Stimulated activated memory B cell treated with anti-CD40 and anti-IgM and Interleukin-4, amounts not matched to agents 10 μg/mL and 1 μg/mL and 100 μg/mL, for 72 hours (primary cell): ENCODE measurements around the gene RNF151.
"Not testable (repeated sequence)": the region's sequence is repeated elsewhere in the genome, so short reads cannot be mapped to it uniquely, and the experiment has no call there.

Experiments used
- ATAC-seq: fragments of 150-1000 bp; cut with Tn5 transposase; 2 replicates; pipeline ENCODE4 v1.10.0; 2021
- H3K27ac Mint-ChIP-seq: one replicate; pipeline ENCODE4 v1.8.0; 2022; ENCODE audit warnings: mild to moderate bottlenecking, mixed read lengths
- H3K27me3 Mint-ChIP-seq: one replicate; pipeline ENCODE4 v1.8.0; 2022; ENCODE audit warnings: mixed read lengths
- H3K36me3 Mint-ChIP-seq: one replicate; pipeline ENCODE4 v1.8.0; 2022; ENCODE audit warnings: mixed read lengths
- H3K4me1 Mint-ChIP-seq: one replicate; pipeline ENCODE4 v1.8.0; 2022; ENCODE audit warnings: mixed read lengths
- H3K4me3 Mint-ChIP-seq: one replicate; pipeline ENCODE4 v1.8.0; 2022; ENCODE audit warnings: mild to moderate bottlenecking, moderate library complexity, mixed read lengths
- H3K9me3 Mint-ChIP-seq: one replicate; pipeline ENCODE4 v1.8.0; 2022; ENCODE audit warnings: mixed read lengths

Gene RNF151

DNA sequence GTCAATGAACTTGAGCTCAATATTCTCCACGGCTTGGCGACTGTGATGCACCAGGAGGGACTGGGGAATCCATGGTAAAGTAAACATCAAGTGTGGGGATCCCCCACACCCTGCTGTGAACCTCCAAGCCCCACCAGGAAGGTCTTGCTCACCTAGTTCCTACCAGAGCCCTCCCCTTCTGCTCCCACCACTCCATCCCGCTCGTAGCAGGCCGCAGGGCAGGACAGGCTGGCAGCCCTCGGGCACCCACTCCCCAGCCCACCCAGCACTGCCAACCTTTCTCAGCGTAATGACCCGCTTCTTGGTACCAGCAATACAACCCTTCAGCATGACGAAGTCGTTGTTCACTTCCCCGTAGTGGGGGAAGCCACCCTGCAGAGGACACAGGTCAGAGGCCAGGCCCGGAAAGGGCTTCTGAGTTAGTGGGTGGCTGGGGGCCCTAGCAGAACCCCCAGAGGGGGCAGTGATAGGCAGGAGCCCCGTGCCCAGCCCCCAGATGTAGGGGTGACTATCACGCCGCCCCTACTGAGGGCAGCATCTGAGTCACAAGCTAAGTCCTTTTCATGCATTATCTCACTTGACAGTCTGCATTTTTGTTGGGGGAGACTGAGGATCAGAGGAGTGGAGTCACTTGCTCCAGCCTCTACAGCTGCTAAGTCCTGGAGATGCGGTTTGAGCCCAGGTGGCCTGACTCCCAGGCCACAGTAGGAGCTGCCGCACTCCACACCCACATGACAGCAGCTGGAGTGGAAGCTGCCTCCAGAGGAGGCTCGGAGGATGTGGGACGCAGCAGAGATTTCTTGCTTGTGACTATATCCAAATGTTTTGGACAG lies 20.9 kb upstream of the RNF151 start:
- no peak for ATAC-seq
- no peak overlapping the region for H3K27ac Mint-ChIP-seq
- no peak overlapping the region for H3K4me3 Mint-ChIP-seq
- no peaks in the 10 kb centered on the region for H3K36me3 Mint-ChIP-seq
- peaks cover 15% of the 10 kb centered on the region for H3K27me3 Mint-ChIP-seq
- H3K4me1 Mint-ChIP-seq: peaks cover 34% of the 10 kb centered on the region
- no peaks in the 10 kb centered on the region for H3K9me3 Mint-ChIP-seq

DNA sequence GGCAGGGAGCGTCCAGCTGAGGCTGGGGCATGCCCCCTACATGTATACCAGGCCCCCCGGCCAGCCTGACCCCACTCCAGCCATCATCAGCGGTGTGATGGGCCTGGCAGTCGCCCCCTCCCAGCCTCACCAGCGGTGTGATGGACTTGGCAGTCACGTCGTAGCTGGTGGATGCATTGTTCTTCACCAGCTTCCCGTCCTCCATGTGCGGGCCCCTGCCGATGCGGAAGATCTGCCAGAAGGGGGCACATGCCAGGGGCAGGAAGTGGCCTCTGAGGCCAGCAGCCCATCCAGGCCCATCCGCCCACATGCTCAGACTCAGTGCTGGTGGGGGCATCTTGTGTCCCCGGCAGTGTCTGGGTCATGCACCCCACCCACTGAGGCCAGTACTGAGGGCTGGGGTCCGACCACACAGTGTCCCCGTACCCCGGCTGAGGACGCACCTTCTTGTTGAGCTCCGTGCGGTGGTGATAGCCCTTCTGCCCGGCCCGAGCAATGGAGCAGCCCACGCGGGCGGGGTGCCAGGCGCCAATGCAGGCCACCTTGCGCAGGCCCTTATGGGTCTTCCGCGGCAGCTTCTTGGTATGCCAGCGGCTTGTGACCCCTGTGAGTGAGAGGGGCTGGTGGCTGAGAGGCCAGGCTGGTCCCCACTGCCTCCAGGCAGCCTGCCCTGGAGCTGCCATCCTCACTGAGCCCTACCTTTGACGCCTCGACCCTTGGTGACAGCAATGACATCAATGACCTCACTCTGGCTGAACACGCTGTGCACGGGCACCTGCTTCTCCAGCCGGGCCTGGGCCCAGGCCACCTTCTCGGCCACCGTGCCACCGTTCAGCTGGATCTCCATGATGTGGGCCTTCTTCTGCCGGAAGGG lies 19.9 kb upstream of the RNF151 start:
- ATAC-seq: no peak
- Mint-ChIP-seq H3K9me3 (no peaks in the 10 kb centered on the region), H3K4me3 (no peak overlapping the region), H3K36me3 (no peaks in the 10 kb centered on the region), H3K27me3 (peaks cover 15% of the 10 kb centered on the region), H3K27ac (no peak overlapping the region), H3K4me1 (peaks cover 27% of the 10 kb centered on the region)

DNA sequence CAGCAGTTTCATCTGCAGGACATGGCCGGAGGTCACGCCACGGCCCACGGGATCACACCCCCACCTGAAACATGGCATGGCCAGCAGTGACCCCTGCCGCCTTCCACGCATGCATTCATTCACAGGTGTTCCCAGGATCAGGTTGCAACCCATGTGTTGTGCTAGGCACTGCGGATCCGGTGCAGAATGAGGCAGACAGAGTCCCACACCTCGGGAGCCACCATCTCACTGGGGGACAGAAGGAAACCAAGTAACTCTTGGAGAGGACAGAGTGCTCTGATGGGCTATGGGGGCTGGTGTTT lies 19.3 kb upstream of the RNF151 start:
- H3K36me3 Mint-ChIP-seq: no peaks in the 10 kb centered on the region
- H3K27ac Mint-ChIP-seq: no peak overlapping the region
- ATAC-seq: no peak
- no peaks in the 10 kb centered on the region for H3K9me3 Mint-ChIP-seq
- H3K4me3 Mint-ChIP-seq: no peak overlapping the region
- peaks cover 15% of the 10 kb centered on the region for H3K27me3 Mint-ChIP-seq
- H3K4me1 Mint-ChIP-seq: peaks cover 22% of the 10 kb centered on the region

DNA sequence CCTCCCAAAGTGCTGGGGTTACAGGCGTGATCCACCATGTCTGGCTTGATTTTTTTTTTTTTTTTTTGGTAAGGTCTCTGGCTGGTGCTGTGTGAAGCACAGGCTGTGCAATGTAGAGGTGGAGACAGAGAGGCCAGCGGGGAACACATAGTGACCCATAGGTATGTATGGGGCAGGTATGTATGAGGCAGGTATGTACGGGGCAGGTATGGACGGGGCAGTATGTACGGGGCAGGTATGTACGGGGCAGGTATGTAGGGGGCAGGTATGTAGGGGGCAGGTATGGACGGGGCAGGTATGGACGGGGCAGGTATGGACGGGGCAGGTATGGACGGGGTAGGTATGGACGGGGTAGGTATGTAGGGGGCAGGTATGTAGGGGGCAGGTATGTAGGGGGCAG lies 17.1 kb upstream of the RNF151 start:
- peaks cover 2% of the 10 kb centered on the region for H3K4me1 Mint-ChIP-seq
- no peaks in the 10 kb centered on the region for H3K9me3 Mint-ChIP-seq
- H3K36me3 Mint-ChIP-seq: no peaks in the 10 kb centered on the region
- no peak for ATAC-seq
- H3K27ac Mint-ChIP-seq: peak overlapping the region; percentile 46
- no peak overlapping the region for H3K4me3 Mint-ChIP-seq
- peaks cover 15% of the 10 kb centered on the region for H3K27me3 Mint-ChIP-seq

DNA sequence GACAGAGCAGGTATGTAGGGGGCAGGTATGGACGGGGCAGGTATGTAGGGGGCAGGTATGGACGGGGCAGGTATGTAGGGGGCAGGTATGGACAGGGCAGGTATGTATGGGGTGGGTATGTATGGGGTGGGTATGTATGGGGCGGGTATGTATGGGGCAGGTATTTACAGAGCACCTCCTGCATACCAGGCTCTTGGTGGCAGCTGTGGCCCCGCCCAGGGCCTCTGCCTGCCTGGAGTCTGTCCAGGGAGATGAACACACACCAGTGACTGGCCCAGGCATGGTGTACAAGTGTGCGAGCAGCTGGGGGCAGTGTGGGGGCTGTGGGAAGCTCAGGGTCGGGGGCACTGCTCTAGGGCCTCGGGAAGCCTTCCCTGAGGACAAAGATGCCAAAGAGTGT lies 16.6 kb upstream of the RNF151 start:
- H3K27me3 Mint-ChIP-seq: peaks cover 15% of the 10 kb centered on the region
- no peaks in the 10 kb centered on the region for H3K9me3 Mint-ChIP-seq
- no peak overlapping the region for H3K4me3 Mint-ChIP-seq
- no peaks in the 10 kb centered on the region for H3K36me3 Mint-ChIP-seq
- ATAC-seq: no peak
- H3K4me1 Mint-ChIP-seq: no peaks in the 10 kb centered on the region
- H3K27ac Mint-ChIP-seq: no peak overlapping the region

DNA sequence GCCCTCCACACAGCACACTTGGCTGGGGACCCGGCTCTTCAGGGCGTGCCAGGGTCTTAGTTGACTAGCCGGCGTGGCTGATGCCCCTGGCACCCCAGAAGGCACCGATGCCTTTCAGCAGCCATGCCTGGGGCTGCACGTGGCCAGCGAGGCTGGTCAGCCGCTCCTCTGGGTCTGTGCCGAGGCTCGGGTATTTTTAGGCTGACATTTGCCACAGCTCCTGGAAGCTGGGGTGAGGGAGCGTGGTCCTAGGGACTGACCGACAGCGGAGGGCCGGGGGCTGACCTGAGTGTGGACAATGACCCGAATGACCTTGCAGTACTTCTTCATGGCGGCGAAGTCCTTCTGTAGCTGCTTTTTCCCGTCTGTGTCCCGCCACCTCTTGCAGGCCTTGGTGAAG lies 16.1 kb upstream of the RNF151 start:
- Mint-ChIP-seq H3K27me3 (peaks cover 15% of the 10 kb centered on the region), H3K9me3 (no peaks in the 10 kb centered on the region), H3K4me3 (no peak overlapping the region), H3K4me1 (no peaks in the 10 kb centered on the region), H3K27ac (no peak overlapping the region), H3K36me3 (no peaks in the 10 kb centered on the region)
- no peak for ATAC-seq

DNA sequence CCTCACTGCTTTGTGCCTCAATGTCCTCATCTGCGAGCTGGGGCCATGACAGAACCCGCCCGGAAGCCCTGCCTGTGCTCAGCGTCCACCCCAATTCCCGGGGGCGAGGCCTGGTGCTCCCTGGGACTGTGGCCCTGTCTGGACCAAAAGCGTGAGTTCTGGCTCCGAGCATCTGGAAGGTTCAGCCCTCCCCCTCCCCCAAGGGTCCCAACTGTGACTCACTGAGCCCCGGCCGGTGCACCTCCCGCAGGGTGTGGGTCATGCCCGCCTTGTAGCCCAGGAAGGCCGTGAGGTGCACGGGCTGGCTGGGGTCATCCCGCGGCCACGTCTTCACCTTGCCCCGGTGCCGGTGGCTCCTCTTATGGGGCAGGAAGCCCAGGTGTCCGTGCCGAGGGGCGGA lies 12.9 kb upstream of the RNF151 start:
- H3K9me3 Mint-ChIP-seq: no peaks in the 10 kb centered on the region
- no peak overlapping the region for H3K27ac Mint-ChIP-seq
- H3K4me3 Mint-ChIP-seq: no peak overlapping the region
- peaks cover 8% of the 10 kb centered on the region for H3K27me3 Mint-ChIP-seq
- no peak for ATAC-seq
- peaks cover 1% of the 10 kb centered on the region for H3K4me1 Mint-ChIP-seq
- H3K36me3 Mint-ChIP-seq: no peaks in the 10 kb centered on the region

DNA sequence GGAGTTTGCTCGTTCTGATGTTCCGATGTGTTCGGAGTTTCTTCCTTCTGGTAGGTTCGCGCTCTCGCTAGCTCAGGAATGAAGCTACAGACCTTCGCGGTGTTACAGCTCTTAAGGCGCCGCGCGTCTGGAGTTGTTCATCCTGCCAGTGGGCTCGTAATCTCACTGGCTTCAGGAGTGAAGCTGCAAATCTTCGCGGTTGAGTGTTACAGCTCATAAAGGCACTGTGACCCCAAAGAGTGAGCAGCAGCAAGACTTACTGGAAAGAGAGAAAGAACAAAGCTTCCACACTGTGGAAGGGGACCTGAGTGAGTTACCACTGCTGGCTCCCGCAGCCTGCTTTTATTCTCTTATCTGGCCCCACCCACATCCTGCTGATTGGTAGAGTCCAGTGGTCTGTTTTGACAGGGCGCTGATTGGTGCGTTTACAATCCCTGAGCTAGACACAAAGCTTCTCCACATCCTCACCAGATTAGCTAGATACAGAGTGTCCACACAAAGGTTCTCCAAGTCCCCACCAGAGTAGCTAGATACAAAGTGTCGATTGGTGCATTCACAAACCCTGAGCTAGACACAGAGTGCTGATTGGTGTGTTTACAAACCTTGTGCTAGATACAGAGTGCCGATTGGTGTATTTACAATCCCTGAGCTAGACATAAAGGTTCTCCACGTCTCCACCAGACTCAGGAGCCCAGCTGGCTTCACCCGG lies 9.1 kb upstream of the RNF151 start:
- not testable (repeated sequence) for H3K4me3 Mint-ChIP-seq, H3K27me3 Mint-ChIP-seq, ATAC-seq, H3K27ac Mint-ChIP-seq, H3K9me3 Mint-ChIP-seq
- peaks cover 37% of the 10 kb centered on the region for H3K4me1 Mint-ChIP-seq
- peaks cover 15% of the 10 kb centered on the region for H3K36me3 Mint-ChIP-seq

DNA sequence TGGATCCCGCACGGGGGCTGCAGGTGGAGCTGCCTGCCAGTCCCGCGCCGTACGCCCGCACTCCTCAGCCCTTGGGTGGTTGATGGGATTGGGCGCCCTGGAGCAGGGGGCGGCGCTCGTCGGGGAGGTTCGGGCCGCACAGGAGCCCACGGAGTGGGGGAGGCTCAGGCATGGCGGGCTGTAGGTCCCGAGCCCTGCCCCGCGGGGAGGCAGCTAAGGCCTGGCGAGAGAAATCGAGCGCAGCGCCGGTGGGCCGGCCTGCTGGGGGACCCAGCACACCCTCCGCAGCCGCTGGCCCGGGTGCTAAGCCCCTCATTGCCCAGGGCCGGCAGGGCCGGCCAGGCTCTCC lies 8.5 kb upstream of the RNF151 start:
- Mint-ChIP-seq H3K36me3 (peaks cover 20% of the 10 kb centered on the region), H3K4me1 (peaks cover 42% of the 10 kb centered on the region)
- H3K27ac Mint-ChIP-seq, H3K9me3 Mint-ChIP-seq, H3K27me3 Mint-ChIP-seq, ATAC-seq, H3K4me3 Mint-ChIP-seq: not testable (repeated sequence)

DNA sequence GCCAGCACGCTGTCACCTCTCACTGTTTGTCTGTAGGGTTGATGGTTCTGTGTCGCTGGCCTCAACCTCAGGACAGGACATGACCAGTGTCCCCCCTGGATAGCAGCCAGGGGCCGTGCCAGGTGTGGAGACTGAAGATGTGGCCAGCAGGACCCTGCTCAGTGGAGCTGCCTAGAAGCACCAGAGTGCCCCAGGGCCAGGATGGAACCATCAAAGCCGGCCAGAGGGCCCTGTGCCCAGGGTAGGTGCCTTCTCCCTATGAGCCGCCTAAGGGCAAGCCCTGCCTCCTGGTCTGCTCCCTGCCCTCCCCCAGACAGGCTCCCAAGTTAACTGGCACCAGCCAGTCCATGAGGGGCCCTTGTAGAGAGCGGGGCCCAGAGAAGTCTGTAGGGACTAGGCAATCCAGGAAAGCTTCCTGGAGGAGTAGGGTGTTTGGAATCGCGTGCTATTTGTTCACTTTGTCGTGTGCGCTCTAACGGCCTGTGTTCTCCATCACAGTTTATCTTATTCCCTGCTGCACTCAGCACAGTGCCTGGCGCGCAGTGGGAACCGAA lies 7.9 kb upstream of the RNF151 start:
- H3K27ac Mint-ChIP-seq: peak overlapping the region; percentile 97
- peaks cover 49% of the 10 kb centered on the region for H3K4me1 Mint-ChIP-seq
- ATAC-seq: peak; percentile 9
- H3K9me3 Mint-ChIP-seq: no peaks in the 10 kb centered on the region
- H3K27me3 Mint-ChIP-seq: no peaks in the 10 kb centered on the region
- peaks cover 27% of the 10 kb centered on the region for H3K36me3 Mint-ChIP-seq
- H3K4me3 Mint-ChIP-seq: peak overlapping the region; percentile 99

DNA sequence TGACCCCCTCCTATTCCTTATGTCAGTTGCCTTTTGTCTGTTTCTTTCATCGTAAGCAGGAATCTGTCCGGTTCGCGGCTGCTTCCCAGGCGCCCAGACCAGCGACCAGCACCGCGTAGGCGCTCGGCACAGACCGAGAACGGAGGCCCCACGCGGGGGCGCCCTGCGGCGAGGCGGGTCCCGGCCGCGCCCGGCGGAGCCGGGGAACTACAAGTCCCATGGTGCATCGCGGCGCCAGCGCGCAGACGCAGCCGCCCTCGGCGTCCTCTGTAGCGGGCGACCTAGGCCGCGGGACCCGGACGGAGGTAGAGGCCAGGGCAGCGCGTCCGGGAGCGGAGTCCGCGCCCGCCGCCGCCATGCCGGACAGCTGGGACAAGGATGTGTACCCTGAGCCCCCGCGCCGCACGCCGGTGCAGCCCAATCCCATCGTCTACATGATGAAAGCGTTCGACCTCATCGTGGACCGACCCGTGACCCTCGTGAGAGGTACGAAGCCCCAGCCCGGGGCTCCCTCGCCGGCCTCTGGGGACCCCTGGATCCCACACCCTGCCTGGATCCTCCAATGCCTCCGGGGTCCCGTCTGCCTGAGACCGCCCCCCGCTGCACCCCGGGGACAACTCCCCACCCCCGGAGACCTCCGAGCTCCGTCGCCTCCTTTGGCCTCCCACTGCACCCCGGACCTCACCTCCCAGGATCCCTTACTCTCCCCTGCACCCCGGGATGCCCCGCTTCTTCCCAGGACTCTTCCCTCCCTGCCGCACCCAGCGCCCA lies 7.2 kb upstream of the RNF151 start, which contains the start of gene NDUFB10:
TSS of gene NDUFB10 (plus strand) at position 270 of the 771 bp plus-strand sequence. CDS start at position 357, 87 bp downstream.
- Mint-ChIP-seq H3K27ac (peak within 1 kb of the TSS; percentile 97), H3K4me1 (peaks cover 54% of the 10 kb centered on the region), H3K27me3 (no peaks in the 10 kb centered on the region), H3K4me3 (peak within 1 kb of the TSS; percentile 99), H3K9me3 (no peaks in the 10 kb centered on the region), H3K36me3 (peaks cover 31% of the 10 kb centered on the region)
- peak; percentile 91 for ATAC-seq

DNA sequence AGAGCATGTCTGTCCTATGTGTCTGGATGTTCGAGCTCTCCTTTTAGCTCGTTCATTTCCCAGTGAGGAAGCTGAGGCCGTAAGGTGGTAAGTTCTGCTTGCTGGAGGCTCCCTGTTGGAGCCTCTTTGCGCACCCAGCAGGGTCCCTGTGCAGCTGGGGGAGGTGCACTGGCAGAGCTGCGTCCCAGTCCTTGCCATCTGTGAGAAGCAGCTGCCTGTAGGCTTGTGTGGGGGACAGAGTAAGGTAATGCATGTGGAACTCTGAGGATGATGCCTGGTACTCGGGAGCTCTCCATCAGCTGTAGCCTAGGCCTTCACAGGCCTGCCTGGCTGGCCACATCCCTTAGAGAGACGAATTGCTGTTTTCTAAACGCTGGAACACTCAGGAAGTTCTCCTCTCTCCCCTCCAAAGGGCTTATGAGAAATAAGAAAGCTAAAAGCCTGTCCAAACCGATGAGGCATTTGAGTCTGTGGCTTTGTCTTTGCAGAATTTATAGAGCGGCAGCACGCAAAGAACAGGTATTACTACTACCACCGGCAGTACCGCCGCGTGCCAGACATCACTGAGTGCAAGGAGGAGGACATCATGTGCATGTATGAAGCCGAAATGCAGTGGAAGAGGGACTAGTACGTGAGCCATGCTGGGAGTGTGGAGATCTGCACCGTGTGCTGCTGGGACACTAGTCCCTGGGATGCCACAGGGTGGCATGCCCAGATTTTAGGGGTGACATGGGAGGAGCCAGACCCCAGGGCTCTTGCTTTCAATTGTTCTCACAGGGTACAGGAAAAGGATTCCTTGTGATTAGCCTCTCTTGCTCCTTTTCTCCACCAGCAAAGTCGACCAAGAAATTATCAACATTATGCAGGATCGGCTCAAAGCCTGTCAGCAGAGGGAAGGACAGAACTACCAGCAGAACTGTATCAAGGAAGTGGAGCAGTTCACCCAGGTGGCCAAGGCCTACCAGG lies 5.7 kb upstream of the RNF151 start:
- H3K27ac Mint-ChIP-seq: peak overlapping the region; percentile 97
- peak overlapping the region; percentile 99 for H3K4me3 Mint-ChIP-seq
- no peaks in the 10 kb centered on the region for H3K27me3 Mint-ChIP-seq
- H3K4me1 Mint-ChIP-seq: peaks cover 61% of the 10 kb centered on the region
- H3K9me3 Mint-ChIP-seq: no peaks in the 10 kb centered on the region
- ATAC-seq: no peak
- H3K36me3 Mint-ChIP-seq: peaks cover 31% of the 10 kb centered on the region

DNA sequence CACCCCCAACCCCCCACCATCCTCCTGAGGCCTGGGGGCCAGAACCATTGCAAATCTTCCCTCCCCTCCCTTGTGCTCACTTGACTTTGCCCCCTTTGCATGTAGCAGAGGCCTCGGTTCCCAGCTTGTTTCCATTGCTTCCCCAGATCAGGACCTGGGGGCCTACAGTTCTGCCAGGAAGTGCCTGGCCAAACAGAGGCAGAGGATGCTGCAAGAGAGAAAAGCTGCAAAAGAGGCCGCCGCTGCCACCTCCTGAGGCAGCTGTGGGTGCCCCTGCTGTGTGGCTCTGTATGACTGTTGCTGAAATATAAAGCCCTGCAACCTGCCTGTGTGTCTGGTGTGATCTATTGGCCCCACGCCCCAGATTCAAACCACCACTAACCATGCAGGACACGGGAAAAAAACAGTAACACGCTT lies 5.0 kb upstream of the RNF151 start:
- peak overlapping the region; percentile 43 for H3K4me3 Mint-ChIP-seq
- ATAC-seq: no peak
- H3K4me1 Mint-ChIP-seq: peaks cover 62% of the 10 kb centered on the region
- H3K36me3 Mint-ChIP-seq: peaks cover 31% of the 10 kb centered on the region
- no peaks in the 10 kb centered on the region for H3K9me3 Mint-ChIP-seq
- no peaks in the 10 kb centered on the region for H3K27me3 Mint-ChIP-seq
- peak overlapping the region; percentile 97 for H3K27ac Mint-ChIP-seq
